HG02759 (cell line): Measurements from ENCODE around the gene MYRIP.

ENCODE experiments used
- ATAC-seq: cut with Tn5 transposase; IDR thresholded peaks from one replicate; pipeline ENCODE4 v1.9.1; 2021; ENCODE audit warnings: mild to moderate bottlenecking, moderate library complexity; ENCODE audit not compliant: unreplicated experiment

Gene MYRIP

DNA sequence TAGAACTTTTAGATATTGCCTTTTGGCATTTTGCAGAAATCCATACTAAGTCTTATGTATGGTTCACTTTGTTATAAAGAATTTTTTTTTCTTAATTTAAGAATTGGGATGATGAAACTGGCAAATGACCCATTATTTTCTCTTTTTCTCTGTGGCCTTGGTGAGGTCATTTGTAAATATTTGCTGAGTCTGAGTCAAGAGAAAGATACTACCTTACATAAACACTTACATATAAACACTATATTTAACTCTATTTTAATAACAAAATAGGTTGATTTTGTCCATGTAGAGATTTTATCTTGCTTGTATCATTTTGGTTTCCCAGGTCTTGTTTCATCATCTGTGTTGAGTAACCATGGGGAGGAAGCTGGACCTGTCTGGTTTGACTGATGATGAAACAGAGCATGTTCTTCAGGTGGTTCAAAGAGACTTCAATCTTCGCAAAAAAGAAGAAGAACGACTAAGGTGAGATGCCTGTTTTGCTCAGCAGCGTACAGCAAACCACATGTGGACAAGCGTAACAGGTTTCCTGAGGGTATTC lies 91.1 kb downstream of the MYRIP start:
- ATAC-seq, result no peak

GRCh38 chr3:39903253-39903652 lies 93.8 kb downstream of the MYRIP start:
- no peak for ATAC-seq

DNA sequence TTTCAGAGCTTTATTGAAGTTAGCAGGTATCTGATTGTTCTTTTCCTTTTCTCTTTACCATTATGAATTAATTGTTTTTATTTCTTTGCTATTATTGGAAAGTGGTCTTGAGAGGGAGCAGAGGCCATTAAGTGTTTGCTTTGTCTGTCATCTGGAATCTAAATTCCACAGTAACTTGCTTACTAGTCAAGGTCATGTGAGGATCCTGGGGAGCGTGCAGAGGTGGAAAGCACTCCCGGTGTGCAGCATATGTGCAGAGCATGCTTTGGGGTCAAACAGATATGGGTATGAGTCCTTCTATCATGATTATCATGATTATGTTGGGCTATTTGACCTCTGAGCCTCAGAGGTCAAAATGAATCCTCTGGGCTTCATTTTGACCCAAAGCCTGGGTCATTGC lies 96.4 kb downstream of the MYRIP start:
- ATAC-seq, result no peak

DNA sequence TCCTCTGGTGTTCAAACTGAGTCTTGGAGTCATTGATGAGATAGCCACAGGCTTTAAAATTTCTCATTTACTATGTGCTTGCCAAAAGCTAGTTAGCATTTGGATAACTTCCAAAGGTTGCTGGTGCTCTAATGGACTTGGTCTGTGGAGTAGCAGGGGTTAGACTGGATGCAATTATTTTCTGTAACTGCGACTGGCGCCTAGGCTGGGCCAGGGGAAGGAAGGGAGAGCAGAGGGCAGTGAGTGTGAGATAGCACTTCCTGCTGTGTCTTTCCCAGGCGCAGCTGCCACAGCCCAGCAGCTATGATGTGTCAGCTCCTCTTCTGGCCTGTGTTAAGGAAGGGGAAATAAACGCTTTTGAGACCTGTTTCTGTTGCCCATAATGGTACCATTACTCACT lies 98.6 kb downstream of the MYRIP start:
- ATAC-seq, result no peak

- ATAC-seq, result no peak
Observed at GRCh38 chr3:39910135-39910534, 100.7 kb downstream of the MYRIP start.

DNA sequence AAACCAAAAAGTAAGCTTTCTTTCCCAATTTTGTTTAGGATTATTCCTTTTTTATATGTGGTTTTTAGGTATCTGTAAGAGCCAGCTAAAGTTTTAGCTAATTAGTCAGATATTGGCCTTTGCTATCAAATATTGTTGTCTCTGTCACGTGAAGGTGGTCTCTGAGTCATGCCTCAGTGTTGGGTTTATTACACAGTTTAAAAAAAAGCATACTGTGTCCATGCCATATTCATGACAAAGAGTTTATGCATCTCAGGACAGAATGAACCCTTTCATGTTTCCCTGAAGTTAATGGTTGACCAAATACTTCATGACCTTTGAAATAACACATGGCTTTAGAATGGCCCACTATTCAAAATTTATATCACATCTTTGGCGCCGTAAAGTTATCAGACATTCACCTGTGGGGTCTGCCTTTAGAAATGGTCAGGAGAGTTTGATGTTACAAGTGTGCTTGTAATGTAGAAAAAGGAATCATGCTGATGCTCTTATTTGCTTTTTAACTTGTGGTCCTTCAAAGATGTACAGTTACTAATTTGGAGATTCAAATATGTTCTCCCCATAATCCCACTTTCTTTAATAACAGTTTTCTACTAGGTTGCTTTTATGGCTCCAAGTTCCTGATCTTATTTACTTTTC lies 101.5 kb downstream of the MYRIP start:
- ATAC-seq, result no peak

- no peak for ATAC-seq
Observed at GRCh38 chr3:39911465-39912309, 102.3 kb downstream of the MYRIP start.

DNA sequence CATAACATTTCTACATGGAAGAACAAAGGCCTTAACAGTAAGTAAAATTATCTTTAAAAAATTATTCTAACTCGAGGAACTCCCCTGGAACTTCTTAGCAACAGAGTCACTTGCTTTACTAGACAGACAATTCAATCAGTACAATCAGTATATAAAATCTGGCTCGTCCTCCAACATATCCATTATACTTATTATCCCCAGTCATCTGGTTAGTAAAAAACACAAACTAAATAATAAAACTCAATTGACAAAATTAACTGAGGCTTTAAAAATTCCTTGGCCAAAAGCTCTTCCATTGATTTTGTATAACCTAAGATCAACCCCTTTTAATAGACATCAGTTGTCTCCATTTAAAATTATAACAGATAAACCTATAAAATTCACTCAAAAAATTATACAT lies 105.6 kb downstream of the MYRIP start:
- no peak for ATAC-seq

DNA sequence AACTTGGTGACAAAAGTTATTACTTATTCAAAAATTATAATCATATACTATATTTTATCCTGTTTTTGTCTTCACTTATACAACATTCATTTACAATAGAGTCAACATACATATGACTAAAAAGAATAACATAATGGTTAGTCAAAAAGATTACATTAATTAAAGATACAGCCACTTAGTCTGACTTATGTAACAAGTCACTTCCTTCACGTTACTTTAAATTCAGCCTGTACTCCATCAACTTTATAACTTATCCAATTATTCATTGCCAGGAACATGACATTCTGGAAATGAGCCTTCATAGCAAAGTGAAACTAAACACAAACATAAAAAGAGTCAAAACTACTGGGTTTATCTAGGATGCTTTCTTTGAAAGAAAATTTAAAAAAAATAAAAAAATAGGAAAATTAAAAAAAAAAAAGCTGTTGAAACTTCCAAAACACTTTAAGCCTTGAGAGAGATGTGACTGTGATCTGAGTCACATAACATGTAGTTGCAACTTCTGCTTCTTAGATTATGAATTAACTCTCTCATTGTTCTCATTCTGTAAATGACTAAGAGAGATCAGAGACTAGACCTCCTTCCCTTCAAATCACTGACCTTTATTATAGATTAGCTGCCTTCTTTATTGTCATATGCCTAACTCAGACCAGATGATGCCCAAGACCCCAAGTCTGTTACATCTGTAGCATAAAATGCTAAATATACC lies 107.8 kb downstream of the MYRIP start:
- peak; percentile 84 for ATAC-seq

GRCh38 chr3:39919281-39919680 lies 109.9 kb downstream of the MYRIP start:
- no peak for ATAC-seq

- no peak for ATAC-seq
Observed at GRCh38 chr3:39920271-39920670, 110.9 kb downstream of the MYRIP start.

GRCh38 chr3:39927479-39927878 lies 118.1 kb downstream of the MYRIP start:
- ATAC-seq, result no peak

DNA sequence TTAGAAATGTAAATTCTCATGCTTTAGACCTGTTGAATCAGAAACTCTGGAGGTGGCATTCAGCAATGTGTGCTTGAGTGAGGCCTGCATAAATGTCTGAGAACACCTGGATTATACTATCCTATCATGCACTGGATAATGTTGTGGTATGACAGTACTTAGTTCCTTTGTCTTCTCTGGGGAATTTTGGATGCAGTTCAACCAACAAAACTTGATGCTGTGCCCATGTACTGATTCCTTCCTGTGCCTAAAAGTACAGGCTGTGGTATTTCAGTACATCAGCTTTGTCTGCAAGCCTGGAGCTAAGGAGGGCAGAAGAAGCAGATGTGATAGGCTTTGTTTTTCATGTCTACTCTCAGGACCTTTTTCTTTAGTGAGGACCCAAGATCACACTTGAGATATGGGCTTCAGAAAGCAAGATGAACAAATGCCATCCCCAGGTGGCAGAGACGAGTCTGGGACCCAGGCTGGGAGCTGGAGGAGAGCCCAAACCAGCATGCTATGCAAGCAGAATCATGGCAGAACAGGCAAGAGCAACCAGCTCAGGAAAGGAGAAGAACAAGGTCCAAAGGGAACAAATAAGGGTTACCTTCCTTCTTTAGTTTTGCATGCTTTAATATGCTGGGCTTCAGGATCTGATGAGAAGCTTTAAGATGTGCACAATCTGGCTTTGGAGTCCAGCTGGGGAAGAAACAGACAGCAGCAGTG lies 124.7 kb downstream of the MYRIP start:
- ATAC-seq, result no peak

DNA sequence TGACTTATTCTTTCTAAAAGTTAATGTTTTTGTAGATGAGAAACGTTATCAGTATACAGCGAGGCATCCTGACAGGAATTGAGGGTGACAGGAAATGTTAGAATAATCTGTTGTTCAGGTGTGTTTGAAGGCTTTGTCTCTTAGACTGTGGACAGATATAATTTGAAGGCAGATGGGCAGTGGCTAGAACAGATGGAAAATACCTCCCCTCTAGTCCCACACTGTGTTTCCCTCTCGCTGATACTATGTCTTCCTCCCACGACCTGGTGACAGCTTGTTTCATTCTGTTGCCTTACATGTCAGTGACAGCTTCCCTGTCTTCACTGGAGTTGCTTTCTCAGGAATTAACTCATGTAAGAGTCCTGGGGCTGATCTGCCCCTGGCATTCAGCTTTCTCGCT lies 125.3 kb downstream of the MYRIP start:
- ATAC-seq, result no peak

- no peak for ATAC-seq
Observed at GRCh38 chr3:39935261-39935660, 125.9 kb downstream of the MYRIP start.

GRCh38 chr3:39936848-39937247 lies 127.4 kb downstream of the MYRIP start:
- no peak for ATAC-seq

- ATAC-seq, result no peak
Observed at GRCh38 chr3:39937315-39937714, 127.9 kb downstream of the MYRIP start.

- no peak for ATAC-seq
Observed at GRCh38 chr3:39937874-39938273, 128.5 kb downstream of the MYRIP start.

DNA sequence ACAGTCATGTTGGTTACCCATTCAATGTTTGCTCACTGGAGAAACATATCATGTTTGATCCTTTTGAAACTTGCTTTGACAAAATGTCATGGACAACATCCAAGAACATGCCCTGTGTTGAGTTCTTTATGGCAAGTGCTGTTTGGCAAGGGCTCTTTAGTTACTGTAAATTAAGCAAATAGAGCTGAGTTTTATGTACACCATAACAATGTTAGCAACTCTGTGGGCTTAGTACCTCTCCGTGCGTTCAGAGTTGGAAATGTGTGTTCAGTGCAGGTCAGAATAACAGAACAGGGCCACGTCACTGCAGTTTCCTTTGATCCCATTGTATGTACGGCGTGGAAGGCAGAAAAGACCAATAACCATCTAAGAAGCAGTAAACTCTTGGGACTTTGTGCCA lies 132.5 kb downstream of the MYRIP start:
- ATAC-seq, result no peak

DNA sequence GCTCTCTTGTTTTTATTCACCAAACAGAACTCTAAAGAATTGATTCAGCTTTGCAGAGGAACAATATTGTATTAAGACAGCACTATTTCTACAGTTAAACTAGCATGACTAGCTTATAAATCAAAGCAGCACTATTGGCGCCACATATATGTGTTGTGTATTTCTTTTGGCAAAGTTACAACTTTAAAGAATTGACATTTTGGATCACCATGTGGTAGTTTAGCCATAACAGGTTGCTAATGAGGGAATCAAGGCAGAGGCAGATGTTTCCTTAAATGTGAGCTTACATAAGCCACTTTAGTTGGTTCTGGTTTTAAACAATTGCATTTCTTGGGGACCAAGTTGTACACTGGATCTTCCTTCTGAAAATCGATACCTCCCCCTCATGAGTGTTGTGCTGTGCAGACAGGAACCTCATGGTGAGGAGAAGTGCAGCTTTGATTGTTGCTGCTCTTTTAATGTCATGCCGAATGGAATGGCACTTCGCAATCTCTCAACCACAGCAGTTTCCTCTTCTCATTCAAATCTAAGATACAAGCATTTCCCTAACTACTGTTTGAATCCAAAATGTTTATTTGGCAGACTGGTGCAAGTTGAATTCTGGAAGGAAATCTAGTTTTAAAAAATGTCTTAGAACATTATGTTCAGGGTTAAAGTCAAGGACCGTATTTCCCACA lies 151.2 kb downstream of the MYRIP start:
- ATAC-seq, result no peak
